NCI-H345 (cell line): ENCODE data around the gene DLG2.

Source experiments
- DNase-seq: peaks from one replicate; lab custom pipeline; 2025; lab: John Stamatoyannopoulos, UW

The DLG2 gene

GRCh38 chr11:85558411-85558810 is 68.7 kb downstream of the DLG2 start:
- DNase-seq = no peak

DNA sequence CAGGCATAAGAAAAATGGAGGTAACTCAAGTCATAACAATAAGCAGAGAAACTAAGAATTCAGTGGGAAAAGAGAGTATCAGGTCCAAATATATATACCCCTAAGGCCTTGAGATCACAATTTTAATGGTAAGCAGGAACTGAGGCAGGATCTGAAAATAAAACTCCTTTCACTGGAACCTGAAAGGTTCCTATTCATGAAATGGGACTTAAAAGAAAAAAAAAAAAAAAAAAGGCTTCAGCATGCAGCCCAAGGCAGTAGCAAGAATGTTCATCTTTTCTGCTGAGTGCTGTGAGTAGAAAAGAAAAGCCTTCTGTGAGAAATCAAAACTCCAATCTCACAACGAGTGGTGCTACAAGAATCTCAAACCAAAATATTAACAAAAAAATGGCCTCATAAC is 75.3 kb downstream of the DLG2 start:
- no peak for DNase-seq

- no peak for DNase-seq
These were observed 85.5 kb downstream of the DLG2 start for GRCh38 chr11:85541683-85542082.

GRCh38 chr11:85540635-85541205 is 86.4 kb downstream of the DLG2 start:
- no peak for DNase-seq

DNA sequence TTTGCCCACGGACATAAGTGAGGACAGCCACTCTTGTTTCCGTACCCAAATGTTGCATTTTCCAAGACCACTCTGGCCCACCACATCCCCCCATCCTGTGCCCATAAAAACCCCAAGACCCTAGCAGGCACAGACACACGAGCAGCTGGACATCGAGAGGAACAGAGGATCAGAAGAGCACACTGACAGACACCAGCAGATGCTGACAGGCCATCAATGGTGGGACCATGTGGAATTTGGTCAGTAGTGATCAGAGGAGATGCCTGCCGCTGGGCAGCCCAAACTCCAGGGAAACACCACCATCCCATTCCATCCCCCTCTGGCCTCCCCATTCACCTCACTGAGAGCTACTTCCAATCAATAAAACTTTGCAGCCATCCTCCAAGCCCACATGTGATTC is 87.0 kb downstream of the DLG2 start:
- no peak for DNase-seq

DNA sequence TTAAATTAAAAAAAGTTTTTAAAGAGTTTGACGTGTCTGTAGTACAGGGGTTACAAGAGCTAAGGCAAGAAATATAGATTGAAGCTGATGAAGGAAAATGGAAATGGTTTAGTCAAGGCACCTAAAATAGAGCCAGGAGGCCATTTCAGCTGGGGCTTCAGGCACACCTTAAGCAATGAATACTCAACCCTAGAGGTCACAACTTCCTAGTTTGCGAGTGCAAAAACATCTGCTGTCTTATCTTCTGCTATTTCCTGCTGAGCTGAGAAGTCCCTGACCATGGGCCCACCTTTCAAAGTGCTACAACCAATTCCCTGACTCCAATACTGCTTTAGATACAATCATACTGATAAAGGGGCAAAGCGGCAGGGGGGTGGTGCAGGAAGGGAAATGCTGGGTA is 87.4 kb downstream of the DLG2 start:
- no peak for DNase-seq

DNA sequence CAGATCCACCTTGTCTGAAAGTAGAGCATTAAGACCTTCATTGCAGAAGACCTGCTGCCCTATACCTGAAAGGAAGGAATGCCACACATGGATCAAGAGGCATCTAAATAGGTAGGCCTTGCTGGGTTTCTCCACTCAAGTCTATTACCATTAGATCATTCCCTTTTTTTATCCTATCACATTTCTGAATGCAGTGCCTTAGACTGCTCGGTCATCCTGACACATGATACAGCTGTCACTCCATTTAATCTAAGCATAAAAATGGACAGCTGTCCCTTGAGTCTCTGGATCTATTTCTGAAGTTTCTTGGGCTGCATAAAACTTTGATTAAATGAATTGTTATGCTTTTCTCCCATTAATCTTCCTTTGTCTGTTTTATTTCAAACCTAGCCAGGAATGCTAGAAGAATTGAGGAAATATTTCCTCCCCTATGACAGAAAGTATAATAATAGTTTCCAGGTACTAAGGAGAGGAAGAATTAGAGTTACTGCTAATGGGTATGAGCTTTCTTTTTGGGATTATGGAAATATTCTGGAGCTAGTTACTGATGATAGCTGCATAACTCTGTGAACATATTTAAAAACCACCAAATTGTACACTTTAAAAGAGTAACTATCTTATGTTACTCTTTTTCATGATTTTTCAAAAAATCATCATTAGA is 88.0 kb downstream of the DLG2 start:
- no peak for DNase-seq

DNA sequence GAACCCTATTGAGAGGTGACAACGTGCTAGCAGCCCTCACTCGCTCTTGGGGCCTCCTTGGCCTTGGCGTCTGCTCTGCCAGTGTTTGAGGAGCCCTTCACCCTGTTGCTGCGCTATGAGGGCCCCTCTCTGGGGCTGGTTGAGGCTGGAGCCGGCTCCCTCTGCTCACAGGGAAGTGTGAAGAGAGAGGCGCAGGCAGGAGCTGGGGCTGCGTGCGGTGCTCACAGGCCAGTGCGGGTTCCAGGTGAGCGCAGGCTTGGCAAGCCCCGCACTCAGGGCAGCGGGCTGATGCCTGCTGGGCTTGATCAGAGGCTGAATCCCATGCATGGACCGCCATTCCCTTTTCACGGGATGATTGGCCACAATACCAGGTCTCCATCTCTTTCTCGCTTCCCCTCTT is 90.7 kb downstream of the DLG2 start:
- DNase-seq = no peak

- DNase-seq = no peak
These were observed 92.3 kb downstream of the DLG2 start for GRCh38 chr11:85534806-85535205.

- no peak for DNase-seq
These were observed 95.8 kb downstream of the DLG2 start for GRCh38 chr11:85531191-85531897.

- no peak for DNase-seq
These were observed 96.5 kb downstream of the DLG2 start for GRCh38 chr11:85530634-85531033.

- DNase-seq = no peak
These were observed 100.6 kb downstream of the DLG2 start for GRCh38 chr11:85526564-85526963.

GRCh38 chr11:85525686-85526085 is 101.5 kb downstream of the DLG2 start:
- no peak for DNase-seq

- DNase-seq = no peak
These were observed 109.9 kb downstream of the DLG2 start for GRCh38 chr11:85517272-85517671.

DNA sequence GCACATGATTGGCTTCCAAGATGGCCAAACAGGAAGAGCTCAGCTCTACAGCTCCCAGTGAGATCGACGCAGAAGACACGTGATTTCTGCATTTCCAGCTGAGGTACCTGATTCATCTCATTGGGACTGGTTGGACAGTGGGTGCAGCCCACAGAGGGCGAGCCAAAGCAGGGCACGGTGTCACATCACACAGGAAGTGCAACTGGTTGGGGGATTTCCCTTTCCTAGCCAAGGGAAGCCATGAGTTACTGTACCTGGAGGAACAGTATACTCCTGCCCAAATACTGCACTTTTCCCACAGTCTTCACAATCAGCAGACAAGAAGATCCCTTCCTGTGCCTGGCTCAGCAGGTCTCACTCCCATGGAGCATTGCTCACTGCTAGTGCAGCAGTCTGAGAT is 131.2 kb downstream of the DLG2 start:
- no peak for DNase-seq

- DNase-seq = no peak
These were observed 132.7 kb downstream of the DLG2 start for GRCh38 chr11:85494396-85494795.

DNA sequence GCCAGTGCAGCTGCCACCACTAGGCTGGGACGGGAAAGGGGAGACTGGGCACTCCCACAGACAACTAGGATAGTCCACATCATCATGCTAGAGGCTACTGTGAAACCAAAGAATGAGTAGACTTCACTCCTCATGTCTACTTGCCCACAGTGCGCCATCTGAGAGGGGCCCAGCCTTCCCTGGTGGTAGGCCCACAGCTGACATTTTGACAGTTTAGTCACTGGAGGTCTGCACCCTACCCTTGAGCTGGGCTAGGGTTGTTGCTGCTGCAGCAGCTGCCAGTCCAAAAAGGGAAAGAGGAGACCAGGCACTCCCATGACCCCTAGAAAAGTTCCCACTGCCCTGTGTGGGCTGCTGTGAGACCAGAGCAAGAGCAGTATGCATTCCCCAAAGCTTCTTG is 141.2 kb downstream of the DLG2 start:
- DNase-seq = no peak

GRCh38 chr11:85483861-85484260 is 143.3 kb downstream of the DLG2 start:
- DNase-seq = no peak

DNA sequence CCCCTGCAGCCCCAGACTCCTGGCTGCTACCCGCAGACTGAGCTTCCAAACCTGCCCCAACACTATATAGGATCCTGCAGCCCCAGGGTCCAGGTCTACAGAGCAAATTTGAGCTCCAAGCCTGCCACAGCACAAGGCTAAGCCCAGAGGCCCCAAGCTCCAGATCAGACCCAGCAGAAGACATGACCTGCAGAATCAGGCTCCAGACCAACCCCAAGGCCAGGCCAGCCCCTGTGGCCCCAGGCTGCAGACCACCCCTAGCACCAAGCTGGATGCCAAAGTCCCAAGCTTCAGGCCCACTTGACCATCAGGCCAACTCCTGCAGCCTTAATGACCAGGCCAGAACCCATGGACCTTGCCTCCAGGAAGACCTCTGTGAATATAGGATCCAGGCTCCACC is 145.3 kb downstream of the DLG2 start:
- DNase-seq = no peak

DNA sequence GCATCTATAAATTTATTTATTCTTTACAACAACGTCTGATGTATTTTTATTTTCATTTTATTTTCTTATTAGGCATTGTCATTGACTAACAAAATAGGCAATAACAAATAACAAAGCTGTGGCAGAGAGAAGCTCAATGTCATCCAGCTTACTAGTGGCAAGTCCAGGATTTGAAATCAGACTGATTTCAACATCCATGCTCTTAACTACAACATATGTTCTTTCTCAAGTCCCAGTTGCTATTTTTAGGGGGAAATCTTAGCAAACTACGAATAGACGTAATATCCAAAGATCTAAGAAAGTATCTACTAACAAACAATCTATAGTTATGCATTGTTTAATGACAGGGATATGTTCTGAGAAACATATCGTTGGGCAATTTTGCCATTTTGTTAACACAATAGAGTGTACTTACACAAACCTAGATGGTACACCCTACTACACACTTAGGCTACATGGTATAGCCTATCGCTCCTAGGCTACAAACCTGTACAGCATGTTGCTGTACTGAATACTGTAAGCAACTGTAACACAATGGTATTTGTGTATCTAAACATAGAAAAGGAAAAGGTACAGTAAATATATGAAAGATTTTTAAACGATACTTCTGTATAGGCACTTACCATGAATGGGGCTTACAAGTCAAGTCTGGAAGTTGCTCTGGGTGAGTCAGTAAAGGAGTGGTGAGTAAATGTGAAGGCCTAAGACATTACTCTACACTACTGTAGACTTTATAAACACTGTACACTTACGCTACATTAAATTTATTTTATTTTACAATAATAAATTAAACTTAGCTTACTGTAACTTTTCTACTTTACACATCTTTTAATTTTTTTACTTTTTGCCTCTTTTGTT is 151.3 kb downstream of the DLG2 start:
- DNase-seq = no peak

- no peak for DNase-seq
These were observed 154.2 kb downstream of the DLG2 start for GRCh38 chr11:85472953-85473352.

DNA sequence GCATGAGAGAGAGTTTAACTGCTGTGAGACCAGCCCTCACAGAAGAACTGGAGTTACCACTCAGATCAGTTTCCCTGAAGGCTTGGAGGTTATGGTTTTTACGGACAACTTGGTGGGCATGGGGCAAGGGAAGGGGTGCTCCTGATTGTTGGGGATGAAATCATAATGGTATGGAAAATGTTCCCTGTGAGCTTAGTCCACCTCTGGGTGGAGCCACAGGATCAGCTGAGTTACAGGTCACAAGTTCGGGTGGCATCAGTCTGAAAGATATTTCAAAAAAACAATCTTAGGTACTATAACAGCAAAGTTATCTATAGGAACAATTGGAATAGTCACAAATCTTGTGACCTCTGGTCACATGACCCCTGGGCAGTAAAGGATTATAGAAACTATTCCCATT is 162.9 kb downstream of the DLG2 start:
- no peak for DNase-seq

DNA sequence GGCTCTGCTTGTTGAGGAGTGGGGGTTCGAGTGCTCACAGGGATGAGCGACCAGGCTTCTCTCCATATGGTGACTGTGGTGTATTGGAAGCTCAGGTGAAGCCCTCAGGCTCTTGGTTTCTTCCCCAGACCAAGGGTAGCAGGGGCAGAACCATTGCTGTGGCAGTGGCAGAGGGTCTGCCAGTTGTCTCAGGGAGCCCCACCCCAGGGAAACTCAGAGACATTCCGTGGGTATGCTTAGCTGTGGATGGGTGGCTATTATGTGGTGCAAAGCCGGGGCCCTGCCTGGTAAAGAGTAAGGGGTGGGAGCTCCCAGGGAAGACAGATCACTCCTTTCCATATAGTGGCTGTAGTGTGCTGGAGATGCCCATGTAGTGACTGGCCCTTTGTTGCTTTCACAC is 167.8 kb downstream of the DLG2 start:
- DNase-seq = no peak
